GM12873 (cell line): Measurements from ENCODE around the gene IER2.

Experiments used
- TF ChIP-seq, protein P1 (sequence below): IDR thresholded peaks from 2 replicates; pipeline ENCODE4 v1.5.1; 2012; ENCODE audit warnings: low read depth, mild to moderate bottlenecking, moderate library complexity, low read length, control low read depth; ENCODE audit not compliant: insufficient read depth; ENCODE audit errors: missing control alignments

The IER2 gene

DNA sequence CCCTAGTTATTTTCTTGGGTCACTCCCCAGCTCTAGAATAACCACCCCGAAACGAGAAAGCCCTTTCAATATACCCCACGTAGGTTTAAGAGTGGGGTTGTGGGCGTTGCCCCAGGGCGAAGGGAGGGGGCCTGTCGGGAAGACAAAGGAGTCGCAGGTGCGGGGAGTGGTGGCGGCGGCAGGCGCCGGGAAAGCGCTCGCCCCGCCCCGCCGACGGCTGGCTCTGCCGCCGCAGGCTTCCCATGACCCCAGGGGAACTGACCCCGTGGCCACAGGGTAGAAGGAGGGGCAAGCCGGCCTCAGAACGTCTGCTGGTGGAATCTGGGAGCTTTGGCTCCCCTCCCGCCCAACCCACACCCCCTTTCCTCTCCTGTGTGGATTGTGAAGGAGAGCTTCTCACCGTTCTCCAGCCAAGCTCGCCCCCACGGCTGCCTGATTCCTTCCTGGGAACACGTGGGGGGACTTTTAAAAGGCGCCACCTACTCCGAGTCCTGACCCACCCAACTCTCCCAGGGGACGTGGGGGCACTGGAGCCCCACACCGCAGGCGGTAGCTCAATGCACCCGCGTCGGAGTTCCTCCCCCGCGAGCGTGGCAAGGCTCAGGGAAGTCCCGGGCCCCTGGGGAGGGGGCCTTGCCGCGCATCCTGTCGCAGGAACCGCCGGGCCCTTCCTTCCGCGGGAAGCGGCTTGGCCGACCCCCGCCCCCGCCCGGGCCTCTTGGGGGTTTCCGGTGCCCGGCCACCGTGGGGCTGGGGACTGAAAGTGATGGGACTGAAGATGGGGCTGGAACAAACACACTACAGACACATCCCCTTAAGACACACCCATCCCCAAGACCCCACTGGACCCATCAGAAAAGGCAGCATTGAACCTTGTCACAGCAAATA lies 5.5 kb downstream of the IER2 start:
- TF ChIP-seq, protein P1, sequence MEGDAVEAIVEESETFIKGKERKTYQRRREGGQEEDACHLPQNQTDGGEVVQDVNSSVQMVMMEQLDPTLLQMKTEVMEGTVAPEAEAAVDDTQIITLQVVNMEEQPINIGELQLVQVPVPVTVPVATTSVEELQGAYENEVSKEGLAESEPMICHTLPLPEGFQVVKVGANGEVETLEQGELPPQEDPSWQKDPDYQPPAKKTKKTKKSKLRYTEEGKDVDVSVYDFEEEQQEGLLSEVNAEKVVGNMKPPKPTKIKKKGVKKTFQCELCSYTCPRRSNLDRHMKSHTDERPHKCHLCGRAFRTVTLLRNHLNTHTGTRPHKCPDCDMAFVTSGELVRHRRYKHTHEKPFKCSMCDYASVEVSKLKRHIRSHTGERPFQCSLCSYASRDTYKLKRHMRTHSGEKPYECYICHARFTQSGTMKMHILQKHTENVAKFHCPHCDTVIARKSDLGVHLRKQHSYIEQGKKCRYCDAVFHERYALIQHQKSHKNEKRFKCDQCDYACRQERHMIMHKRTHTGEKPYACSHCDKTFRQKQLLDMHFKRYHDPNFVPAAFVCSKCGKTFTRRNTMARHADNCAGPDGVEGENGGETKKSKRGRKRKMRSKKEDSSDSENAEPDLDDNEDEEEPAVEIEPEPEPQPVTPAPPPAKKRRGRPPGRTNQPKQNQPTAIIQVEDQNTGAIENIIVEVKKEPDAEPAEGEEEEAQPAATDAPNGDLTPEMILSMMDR, result no peak

- TF ChIP-seq, protein P1, result no peak
Measured at GRCh38 chr19:13159713-13160112, 9.5 kb downstream of the IER2 start.

GRCh38 chr19:13160557-13160956 lies 10.3 kb downstream of the IER2 start:
- TF ChIP-seq, protein P1, result no peak

- TF ChIP-seq, protein P1, result no peak
Measured at GRCh38 chr19:13162724-13163608, 12.8 kb downstream of the IER2 start.

DNA sequence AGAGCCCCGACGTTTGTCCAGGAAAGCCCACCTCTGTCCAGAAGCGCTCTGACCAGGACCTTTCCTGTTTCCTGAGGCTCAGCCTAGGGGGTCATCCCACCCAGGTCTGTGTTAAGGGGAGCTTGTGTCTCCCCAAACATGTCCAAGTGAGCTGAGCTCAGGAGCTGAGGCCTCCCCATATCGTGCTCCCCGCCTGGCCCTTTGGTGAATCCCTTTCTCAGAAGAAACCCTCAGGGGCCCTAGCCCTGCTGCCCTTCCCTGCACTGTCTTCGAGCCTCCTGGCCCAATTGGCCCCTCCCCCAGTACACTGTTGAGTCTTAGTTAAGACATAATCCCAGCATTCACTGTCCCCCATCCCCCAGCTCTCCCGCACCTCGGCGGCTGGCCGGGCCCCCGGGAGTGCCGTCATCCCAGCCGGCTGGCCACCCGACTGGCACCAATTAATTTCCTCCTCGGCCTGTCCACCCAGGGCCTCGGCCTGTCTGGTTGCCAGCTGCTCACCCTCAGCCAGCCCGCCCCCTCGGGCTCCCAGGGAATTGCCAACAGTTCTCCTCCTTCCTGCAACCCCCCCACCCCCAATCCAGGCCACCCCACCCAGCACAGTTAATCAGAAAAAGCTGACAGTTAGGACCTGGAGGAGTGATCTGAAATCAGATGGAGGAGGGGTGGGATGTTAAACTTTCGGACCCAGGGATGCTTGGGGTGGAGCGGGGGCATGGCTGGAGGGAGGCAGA lies 13.6 kb downstream of the IER2 start:
- TF ChIP-seq, protein P1, result no peak

- TF ChIP-seq, protein P1, result no peak
Measured at GRCh38 chr19:13164343-13165161, 14.3 kb downstream of the IER2 start.
